HepG2 (cell line): Measurements from ENCODE around the gene C5AR1. TPM values are rescaled to one million over a fixed set of nuclear protein-coding genes. Genes with fewer than 3 reads are reported as not detected.

Experiments used
- AHR ChIP-seq: IDR thresholded peaks from 2 replicates; pipeline ENCODE4 v1.6.1; 2018; ENCODE audit warnings: missing genetic modification reagents, missing compliant biosample characterization
- ATAD3A ChIP-seq: sonication (generic); formaldehyde crosslinking; IDR thresholded peaks from 2 replicates; pipeline ENCODE4 v1.4.0; 2020; ENCODE audit warnings: missing genetic modification reagents
- BCL6 ChIP-seq: IDR thresholded peaks from 2 replicates; pipeline ENCODE4 v1.6.1; 2016; ENCODE audit warnings: missing genetic modification reagents, missing compliant biosample characterization
- BRD4 ChIP-seq: sonication (generic); formaldehyde crosslinking; IDR thresholded peaks from 2 replicates; pipeline ENCODE4 v1.4.0; 2020; ENCODE audit warnings: missing genetic modification reagents
- E2F5 ChIP-seq: sonication (generic); formaldehyde crosslinking; conservative IDR thresholded peaks from 2 replicates; pipeline ENCODE4 v1.4.0; 2020; ENCODE audit warnings: missing genetic modification reagents
- ESRRA ChIP-seq: sonication (generic); formaldehyde crosslinking; IDR thresholded peaks from 2 replicates; pipeline ENCODE4 v1.5.1; 2020; ENCODE audit warnings: mild to moderate bottlenecking, low read depth, missing genetic modification reagents
- GZF1 ChIP-seq: sonication (generic); formaldehyde crosslinking; IDR thresholded peaks from 2 replicates; pipeline ENCODE4 v1.5.1; 2020; ENCODE audit warnings: mild to moderate bottlenecking, missing genetic modification reagents
- HBP1 ChIP-seq: IDR thresholded peaks from 2 replicates; pipeline ENCODE4 v1.6.1; 2016; ENCODE audit warnings: low read depth, control low read depth
- JARID2 ChIP-seq: sonication (generic); formaldehyde crosslinking; IDR thresholded peaks from 2 replicates; pipeline ENCODE4 v1.8.1; 2023; ENCODE audit warnings: missing genetic modification reagents, inconsistent platforms; ENCODE audit not compliant: insufficient replicate concordance
- KMT2B ChIP-seq: IDR thresholded peaks from 2 replicates; pipeline ENCODE4 v1.6.1; 2016; ENCODE audit warnings: missing genetic modification reagents, missing compliant biosample characterization
- NRL ChIP-seq: sonication (generic); formaldehyde crosslinking; IDR thresholded peaks from 2 replicates; pipeline ENCODE4 v1.5.0; 2020; ENCODE audit warnings: missing genetic modification reagents, mild to moderate bottlenecking, moderate library complexity, borderline replicate concordance
- SIX4 ChIP-seq: sonication (generic); formaldehyde crosslinking; IDR thresholded peaks from 2 replicates; pipeline ENCODE4 v1.4.0; 2020; ENCODE audit warnings: missing genetic modification reagents
- SNAI1 ChIP-seq: sonication (generic); formaldehyde crosslinking; IDR thresholded peaks from 2 replicates; pipeline ENCODE4 v1.5.0; 2020; ENCODE audit warnings: mild to moderate bottlenecking, missing genetic modification reagents, borderline replicate concordance
- TFE3 ChIP-seq: IDR thresholded peaks from 2 replicates; pipeline ENCODE4 v1.6.1; 2016
- ZBTB42 ChIP-seq: sonication (generic); formaldehyde crosslinking; IDR thresholded peaks from 2 replicates; pipeline ENCODE4 v1.5.0; 2020; ENCODE audit warnings: mild to moderate bottlenecking, missing genetic modification reagents
- ZHX1 ChIP-seq: sonication (generic); formaldehyde crosslinking; IDR thresholded peaks from 2 replicates; pipeline ENCODE4 v1.8.1; 2022; ENCODE audit warnings: low read depth, mild to moderate bottlenecking, missing genetic modification reagents
- ZMYM2 ChIP-seq: sonication (generic); formaldehyde crosslinking; IDR thresholded peaks from 2 replicates; pipeline ENCODE4 v1.8.0; 2022; ENCODE audit warnings: mild to moderate bottlenecking, missing genetic modification reagents
- ZNF180 ChIP-seq: sonication (generic); formaldehyde crosslinking; IDR thresholded peaks from 2 replicates; pipeline ENCODE4 v1.4.0; 2020; ENCODE audit warnings: low read depth, missing genetic modification reagents, borderline replicate concordance
- ZNF362 ChIP-seq: sonication (generic); formaldehyde crosslinking; IDR thresholded peaks from 2 replicates; pipeline ENCODE4 v1.4.0; 2020; ENCODE audit warnings: missing genetic modification reagents, mild to moderate bottlenecking, borderline replicate concordance
- polyA plus RNA-seq, 8 experiments: library from polyadenylated mRNA; depleted of rRNA in 3 of 8; stranded (reverse) in 7 of 8; unstranded in 1 of 8; fragments of >200 nt; fragmentation: Illumina TruSeq in 4 of 8; extraction: Trizol in 4 of 8; gene quantifications; 2 replicates each; pipeline versions ENCODE4 v1.2.1 to v1.2.3, GENCODE V29; 2011 to 2016; ENCODE audit warnings: low read depth in 4 of 8, missing spikeins in 1 of 8, mixed read lengths in 1 of 8; ENCODE audit not compliant: insufficient read depth in 1 of 8
- total RNA-seq, 5 experiments: library from RNA; depleted of rRNA; stranded (reverse); fragments of >200 nt; fragmentation: Illumina TruSeq; extraction: Trizol; gene quantifications; 2 replicates each; pipeline ENCODE4 v1.2.3, GENCODE V29; 2016; ENCODE audit warnings: low read depth in 1 of 5
- TF ChIP-seq, protein P1 (sequence below): sonication (generic); formaldehyde crosslinking; IDR thresholded peaks from 2 replicates; pipeline ENCODE4; 2020; ENCODE audit warnings: missing genetic modification reagents, mild to moderate bottlenecking, borderline replicate concordance

C5AR1 gene
- total and polyA plus RNA-seq, 2 of the 13 experiments (the other 11 are each of a cell fraction or from before 2014, with no cell fraction given) = 0.07 to 1.6 TPM

GRCh38 chr19:47353307-47353712, 43.6 kb downstream of the C5AR1 start (continued):
- TF ChIP-seq, protein P1, sequence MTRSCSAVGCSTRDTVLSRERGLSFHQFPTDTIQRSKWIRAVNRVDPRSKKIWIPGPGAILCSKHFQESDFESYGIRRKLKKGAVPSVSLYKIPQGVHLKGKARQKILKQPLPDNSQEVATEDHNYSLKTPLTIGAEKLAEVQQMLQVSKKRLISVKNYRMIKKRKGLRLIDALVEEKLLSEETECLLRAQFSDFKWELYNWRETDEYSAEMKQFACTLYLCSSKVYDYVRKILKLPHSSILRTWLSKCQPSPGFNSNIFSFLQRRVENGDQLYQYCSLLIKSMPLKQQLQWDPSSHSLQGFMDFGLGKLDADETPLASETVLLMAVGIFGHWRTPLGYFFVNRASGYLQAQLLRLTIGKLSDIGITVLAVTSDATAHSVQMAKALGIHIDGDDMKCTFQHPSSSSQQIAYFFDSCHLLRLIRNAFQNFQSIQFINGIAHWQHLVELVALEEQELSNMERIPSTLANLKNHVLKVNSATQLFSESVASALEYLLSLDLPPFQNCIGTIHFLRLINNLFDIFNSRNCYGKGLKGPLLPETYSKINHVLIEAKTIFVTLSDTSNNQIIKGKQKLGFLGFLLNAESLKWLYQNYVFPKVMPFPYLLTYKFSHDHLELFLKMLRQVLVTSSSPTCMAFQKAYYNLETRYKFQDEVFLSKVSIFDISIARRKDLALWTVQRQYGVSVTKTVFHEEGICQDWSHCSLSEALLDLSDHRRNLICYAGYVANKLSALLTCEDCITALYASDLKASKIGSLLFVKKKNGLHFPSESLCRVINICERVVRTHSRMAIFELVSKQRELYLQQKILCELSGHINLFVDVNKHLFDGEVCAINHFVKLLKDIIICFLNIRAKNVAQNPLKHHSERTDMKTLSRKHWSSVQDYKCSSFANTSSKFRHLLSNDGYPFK (CRISPR knock-in tag) = no peak
- TF ChIP-seq GZF1 (CRISPR knock-in tag) = no peak
- no peak for TF ChIP-seq BRD4 (CRISPR knock-in tag)
- no peak for TF ChIP-seq ATAD3A
- no peak for TF ChIP-seq E2F5 (CRISPR knock-in tag)
- 0 out of 2 replicates have a peak, but pooled peaks have one; percentile 32 for TF ChIP-seq ESRRA (CRISPR knock-in tag)
- TF ChIP-seq SNAI1 (CRISPR knock-in tag) = no peak
- TF ChIP-seq ZNF180 (CRISPR knock-in tag) = no peak
- TF ChIP-seq ZMYM2 (CRISPR knock-in tag) = 0 out of 2 replicates have a peak, but pooled peaks have one; percentile 36
- no peak for TF ChIP-seq ZHX1 (CRISPR knock-in tag)
- no peak for TF ChIP-seq ZBTB42 (CRISPR knock-in tag)
- TF ChIP-seq HBP1 (CRISPR knock-in tag) = no peak
- TF ChIP-seq SIX4 = no peak
- TF ChIP-seq KMT2B (CRISPR knock-in tag) = no peak
- TF ChIP-seq TFE3 (CRISPR knock-in tag) = peak; percentile 29; the same call in 1 of the 2 replicates
- TF ChIP-seq AHR = 0 out of 2 replicates have a peak, but pooled peaks have one; percentile 49
- no peak for TF ChIP-seq JARID2 (CRISPR knock-in tag)
- TF ChIP-seq BCL6 = peak; percentile 49
- TF ChIP-seq NRL (CRISPR knock-in tag) = peak; percentile 88
- TF ChIP-seq ZNF362 (CRISPR knock-in tag) = no peak
